ENCODE data around the gene NUTM2G.

DNA sequence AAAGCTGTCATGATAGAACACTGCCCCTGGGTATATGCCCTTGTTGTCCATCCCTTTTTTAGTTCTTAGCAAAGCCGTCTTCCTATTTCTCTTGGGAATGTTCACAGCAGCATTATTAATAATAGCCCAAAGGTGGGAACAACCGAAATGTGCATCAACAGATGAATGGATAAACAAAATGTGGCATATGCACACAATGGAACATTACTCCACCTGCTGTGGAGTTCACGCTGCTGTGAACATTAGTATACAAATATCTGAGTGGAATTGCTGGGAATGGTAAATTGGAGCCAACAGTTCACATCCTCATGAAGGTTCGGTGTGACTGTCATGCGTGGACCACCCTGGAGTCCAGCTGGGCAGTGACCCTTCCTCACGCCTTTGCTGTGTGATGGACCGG, 36.5 kb upstream of the NUTM2G start:
- TF ChIP-seq, protein P1, sequence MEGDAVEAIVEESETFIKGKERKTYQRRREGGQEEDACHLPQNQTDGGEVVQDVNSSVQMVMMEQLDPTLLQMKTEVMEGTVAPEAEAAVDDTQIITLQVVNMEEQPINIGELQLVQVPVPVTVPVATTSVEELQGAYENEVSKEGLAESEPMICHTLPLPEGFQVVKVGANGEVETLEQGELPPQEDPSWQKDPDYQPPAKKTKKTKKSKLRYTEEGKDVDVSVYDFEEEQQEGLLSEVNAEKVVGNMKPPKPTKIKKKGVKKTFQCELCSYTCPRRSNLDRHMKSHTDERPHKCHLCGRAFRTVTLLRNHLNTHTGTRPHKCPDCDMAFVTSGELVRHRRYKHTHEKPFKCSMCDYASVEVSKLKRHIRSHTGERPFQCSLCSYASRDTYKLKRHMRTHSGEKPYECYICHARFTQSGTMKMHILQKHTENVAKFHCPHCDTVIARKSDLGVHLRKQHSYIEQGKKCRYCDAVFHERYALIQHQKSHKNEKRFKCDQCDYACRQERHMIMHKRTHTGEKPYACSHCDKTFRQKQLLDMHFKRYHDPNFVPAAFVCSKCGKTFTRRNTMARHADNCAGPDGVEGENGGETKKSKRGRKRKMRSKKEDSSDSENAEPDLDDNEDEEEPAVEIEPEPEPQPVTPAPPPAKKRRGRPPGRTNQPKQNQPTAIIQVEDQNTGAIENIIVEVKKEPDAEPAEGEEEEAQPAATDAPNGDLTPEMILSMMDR (conservative IDR thresholded peaks at IDR 0.05; ENCODE audit: low read depth, low read length), result no peak
- TF ChIP-seq SMC3 (IDR thresholded peaks at IDR 0.05; ENCODE audit: low read depth, low read length) (no peak), RAD21 (IDR thresholded peaks at IDR 0.05; ENCODE audit: low read length) (no peak), NFE2L2 (IDR thresholded peaks at IDR 0.05; ENCODE audit: low read depth, low read length) (no peak)
